ENCODE data around the gene LHX3.
A peak's percentile ranks its signal among the peaks of the same experiment; 100 is the strongest.

LHX3 gene

DNA sequence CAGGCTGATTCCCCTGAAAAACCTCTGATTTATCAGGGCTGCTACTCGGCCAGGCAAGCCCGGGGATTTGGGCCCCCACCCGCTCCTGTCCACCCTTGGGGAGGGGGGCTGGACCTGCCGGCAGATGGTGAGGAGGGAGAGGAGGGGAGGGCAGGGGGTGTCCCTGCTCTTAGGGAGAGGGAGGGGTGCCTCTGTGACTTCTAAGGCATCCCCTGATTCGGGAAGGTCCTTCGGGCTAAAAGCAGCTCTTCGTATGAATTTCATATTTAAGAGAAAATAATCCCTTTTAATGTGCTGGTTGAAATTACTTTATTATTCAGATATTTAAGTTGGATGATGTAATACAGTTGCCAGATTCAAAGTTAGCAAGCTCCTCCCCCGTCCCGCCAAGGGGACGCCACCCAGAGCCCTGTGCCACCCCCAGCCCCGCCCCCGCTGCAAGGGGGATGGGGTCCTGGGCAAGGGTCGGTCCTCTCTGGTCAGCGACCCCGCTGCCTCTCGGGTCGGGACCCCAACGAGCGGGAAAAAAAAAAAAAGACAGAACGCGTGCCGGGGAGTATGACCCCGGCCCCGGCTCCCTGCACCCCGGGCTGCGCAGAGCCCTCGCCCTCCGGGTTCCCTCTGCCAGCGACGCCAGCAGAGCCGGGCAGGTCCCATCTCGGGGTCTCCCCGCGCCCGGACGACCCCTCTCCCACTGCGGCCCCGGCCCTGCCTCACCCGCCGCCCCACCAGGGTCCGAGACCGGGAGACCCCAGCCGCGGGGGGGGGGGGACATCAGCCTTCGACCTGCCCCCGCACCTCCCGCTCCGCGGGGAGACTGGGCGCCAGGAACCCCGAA, 12.4 kb downstream of the LHX3 start:
- DNase-seq (ENCODE audit: low spot score) = no peak

DNA sequence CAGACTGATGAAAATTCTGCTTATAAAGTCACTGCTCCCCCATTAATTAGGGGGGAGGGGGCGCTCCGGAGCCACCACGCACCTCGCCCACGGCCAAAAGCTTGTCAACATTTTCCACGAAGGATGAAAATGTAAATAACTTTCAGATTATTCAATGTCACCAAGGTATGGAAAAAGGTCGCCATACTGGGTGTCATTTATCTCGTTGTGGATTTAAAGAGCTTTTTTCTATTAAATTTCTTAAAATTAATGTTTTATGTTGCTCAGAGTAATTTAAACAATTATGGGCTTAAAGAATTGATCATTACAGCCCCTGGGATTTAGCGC, 13.0 kb downstream of the LHX3 start:
- no peak for DNase-seq (ENCODE audit: low spot score)

DNA sequence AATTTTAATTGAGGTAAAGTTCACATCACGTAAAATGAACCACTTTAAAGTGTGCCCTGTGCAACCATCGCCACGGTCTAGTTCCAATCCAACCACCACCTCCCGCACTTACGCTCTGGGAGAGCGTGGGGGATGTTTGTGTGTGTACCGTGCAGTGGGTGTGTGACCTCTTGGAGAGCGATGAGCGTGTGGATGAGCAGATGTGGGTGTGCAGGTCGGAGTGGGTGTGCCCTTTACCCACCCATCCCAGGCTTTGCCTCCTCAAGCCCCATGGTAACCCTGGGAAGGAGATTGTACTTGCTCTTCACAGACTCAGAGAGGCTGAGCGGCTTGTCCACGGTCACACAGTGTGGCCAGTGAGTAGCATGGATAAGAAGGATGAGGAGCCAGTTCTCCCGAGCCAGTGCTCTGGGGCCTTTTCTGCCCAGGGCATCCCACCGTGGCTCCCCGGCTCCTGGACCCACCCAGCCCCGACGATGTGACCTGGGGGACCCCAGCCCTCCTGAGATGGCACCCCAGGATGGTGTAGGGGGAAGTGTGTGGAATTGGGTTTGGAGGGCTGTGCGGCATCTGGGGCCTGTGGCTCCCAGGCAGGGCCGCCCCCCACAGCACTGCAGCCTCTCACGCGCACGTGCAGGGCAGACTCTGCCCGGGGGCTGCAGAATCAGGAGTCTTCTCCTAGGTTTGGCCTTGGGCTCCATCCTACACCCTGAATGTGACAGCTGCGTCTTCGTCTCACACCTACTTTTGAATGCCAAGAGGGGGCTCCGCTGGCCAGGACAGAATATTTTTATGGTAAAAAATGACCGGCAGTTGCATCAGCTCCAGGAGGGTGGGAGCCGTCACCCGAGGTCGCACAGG, 13.6 kb downstream of the LHX3 start:
- DNase-seq (ENCODE audit: low spot score) = peak; percentile 17

DNA sequence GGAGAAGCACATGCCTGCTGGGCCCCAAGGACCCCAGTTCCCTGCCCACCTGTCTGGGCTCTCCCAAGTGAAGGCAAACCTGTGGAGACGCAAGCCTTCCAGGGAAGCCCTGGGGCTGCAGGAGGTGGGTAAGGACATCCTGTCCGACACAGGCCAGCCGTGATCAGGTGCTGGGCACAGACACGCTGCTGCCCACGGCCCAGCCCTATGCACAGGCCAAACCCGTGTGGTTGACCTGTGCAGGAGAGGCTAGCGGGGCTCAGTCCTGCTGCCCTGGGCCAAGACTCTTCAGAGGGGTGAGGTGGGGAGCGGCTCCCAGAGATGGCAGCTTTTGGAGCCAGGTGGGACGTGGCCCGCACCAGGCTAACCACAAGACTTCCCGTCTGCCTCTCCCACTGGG, 14.3 kb downstream of the LHX3 start:
- no peak for DNase-seq (ENCODE audit: low spot score)

DNA sequence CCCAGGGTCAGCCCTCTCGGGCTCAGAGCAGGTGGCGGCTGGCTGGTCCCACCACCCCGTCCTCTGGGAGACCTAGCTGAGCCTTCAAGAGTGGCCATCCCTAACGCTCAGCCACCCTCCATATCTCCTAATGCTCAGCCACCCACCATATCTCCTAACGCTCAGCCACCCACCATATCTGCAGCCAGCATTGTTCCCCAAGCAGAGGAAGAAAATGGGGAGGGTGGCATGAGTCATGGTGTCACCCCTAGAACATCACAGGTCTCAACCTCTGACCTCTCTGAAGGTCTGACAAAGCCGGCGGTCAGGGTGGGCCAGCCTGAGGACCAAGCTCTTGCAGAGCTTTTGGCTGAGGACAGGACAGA, 14.7 kb downstream of the LHX3 start:
- no peak for DNase-seq (ENCODE audit: low spot score)

DNA sequence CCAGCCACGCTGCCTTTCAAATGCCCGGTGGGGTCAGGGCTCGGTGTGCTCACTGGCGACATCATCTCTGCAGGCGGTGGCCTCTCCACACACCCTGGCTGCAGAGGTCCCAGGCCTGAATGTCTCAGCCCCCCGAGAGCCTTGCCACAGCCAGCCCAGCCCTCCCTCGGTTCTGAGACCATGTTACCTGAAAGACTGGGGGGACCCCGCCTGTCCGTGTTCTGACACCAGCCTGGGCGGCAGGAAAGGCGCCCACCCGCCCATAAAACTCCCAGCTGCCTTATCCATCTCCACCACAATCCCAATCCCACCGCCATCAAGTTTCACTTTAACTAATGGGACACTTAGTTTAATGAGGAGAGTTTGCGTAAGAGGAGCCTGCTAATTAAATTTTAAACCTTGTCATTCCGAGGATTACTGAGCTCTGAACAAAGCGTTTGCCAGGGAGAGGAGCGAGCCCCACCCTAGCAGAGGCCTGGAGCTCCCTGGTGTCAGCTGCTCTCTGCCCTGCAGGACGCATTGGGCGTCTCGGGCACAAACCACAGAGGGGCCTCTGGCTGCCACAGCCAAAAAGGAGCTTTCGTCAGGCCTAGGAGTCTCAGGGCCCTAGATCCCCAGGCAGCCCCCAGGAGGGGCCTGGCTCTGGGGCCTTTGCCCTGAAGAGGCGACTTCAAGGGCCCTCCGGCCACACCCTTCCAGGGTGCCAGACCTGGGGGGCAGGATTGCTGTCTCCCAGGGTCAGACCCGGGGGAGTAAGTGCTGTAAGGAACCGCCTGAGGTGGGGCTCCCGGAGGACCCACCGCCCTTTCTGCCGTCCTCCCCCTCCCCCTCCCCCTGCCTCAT, 15.3 kb downstream of the LHX3 start:
- DNase-seq (ENCODE audit: low spot score) = peak; percentile 46

DNA sequence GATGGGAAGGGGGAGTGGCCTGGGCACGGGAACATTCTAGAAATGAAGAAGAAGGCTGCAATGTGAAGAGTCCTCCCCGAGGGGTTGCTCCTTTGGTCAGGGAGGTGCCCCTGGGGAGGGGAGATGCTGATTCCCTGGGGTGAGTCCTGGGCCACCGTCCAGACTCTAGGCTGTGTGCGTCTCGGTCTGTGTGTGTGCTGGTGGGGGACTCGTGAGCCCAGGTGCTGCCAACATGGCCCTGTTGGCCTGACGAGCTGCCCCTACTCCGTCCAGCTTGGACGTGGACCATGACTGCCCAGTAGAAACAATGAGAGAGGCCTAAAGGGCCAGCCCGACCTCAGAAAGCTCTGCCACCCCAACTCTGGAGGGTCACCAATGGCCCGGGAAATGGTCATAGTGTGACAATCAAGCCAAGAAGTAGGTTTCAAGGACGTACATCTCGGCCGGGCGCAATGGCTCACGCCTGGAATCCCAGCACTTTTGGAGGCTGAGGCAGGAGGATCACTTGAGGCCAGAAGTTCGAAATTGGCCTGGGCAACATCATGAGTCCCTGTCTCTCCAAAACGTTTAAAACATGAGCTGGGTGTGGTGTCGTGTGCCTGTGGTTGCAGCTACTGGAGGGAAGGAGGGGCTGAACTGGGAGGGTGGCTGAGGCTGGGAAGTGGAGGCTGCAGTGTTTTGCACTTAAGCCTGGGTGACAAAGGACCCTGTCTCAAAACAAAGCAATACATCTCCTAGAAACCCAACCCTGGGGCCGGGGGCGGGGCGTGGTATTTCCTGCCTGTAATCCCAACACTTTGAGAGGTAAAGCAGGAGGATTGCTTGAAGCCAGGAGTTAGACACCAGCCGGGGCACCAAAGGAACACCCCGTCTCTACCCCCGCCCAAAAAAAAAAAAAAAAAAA, 17.0 kb downstream of the LHX3 start:
- peak; percentile 53 for DNase-seq (ENCODE audit: low spot score)

DNA sequence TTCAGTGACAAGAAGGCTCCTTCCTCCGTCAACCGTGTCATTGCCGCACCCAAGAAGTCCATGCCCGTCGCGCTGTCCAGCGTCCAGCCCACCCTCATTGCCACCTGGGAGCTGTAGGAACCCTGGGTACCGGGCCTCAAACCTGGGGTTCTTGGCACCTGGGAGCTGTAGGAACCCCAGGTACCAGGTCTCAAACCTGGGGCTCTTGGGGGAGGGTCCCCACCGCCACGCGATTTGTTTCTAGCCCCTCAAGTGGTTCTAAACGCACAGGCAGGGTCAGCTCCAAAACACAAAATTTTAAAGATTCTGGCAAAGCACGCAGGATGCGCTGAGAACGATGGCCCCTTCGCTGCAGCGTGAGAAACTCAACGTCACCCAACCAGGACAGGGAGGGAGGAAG, 17.7 kb downstream of the LHX3 start:
- no peak for DNase-seq (ENCODE audit: low spot score)

DNA sequence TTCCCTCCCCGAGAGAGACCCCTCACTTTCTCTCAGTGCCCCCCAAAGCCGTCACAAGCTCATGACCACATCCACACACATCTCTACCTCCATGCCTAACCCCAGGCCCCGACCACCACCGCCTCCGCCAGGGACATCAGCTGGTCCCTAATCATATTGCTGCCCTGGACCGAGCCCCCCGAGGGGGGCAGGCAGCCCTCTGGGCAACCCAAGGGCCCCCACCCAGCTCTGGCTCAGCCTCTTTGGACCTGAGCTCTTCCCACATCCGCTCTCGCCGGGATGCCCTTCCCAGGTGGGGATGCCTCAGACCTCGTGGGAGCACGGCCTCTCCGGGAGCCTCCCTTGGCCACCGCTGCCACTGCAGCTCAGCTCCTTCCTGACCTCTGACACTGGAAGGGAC, 18.5 kb downstream of the LHX3 start:
- DNase-seq (ENCODE audit: low spot score) = no peak

DNA sequence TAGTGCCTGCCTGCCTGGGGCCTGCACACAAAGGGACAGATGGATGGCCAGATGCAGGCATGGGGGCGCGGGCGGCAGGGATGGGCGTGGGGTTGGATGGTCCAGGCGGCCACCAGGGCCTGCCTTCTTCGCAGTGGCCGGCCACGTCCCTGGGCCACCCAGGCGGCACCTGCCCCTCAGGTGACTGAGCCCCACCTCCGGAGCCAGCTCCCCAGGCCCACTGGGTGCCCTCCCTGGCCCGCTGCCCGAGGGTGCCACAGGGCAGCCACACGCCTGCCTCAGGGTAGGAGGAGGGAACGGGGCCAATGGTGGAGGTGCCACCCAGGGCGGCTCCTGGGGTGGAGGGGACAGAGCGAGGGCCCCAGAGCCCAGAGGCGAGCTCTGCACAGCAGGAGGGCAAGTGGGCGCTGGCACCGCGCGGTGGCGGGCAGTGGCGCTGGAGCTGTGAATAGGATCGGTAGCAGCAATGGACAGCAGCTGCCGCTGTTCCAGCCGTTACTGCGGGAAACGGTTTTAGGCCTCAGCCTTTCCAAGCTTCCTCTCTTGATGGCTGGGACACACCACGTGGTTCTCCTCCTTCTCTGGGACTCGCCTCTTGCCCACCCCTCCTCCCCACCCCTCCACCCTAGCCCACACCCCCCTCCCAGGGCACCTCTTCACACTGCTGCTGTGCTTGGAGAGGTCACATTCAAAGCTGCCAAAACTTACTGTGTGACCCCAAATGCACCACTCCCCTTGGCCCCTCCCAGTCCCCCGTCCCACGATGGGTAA, 19.1 kb downstream of the LHX3 start:
- no peak for DNase-seq (ENCODE audit: low spot score)

DNA sequence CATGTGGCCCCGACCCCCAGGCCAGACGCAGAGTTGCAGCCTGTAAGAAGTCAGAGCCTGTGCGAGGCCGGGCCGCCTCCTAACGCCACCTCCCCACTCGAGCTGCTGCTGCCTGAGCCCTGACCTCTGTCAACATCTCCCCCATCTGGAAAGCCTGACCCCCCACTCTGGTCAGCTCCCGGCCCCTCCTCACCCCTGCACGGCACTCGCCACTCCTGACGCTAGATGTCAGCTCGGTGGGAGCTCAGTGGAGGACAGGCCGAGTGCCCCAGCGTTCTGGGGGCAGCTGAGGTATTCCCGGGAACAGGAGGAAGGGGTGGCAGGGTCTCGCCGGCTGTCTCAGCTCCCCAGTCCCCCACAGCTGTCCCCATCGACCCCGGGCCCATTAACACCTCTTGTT, 19.9 kb downstream of the LHX3 start:
- DNase-seq (ENCODE audit: low spot score) = no peak

DNA sequence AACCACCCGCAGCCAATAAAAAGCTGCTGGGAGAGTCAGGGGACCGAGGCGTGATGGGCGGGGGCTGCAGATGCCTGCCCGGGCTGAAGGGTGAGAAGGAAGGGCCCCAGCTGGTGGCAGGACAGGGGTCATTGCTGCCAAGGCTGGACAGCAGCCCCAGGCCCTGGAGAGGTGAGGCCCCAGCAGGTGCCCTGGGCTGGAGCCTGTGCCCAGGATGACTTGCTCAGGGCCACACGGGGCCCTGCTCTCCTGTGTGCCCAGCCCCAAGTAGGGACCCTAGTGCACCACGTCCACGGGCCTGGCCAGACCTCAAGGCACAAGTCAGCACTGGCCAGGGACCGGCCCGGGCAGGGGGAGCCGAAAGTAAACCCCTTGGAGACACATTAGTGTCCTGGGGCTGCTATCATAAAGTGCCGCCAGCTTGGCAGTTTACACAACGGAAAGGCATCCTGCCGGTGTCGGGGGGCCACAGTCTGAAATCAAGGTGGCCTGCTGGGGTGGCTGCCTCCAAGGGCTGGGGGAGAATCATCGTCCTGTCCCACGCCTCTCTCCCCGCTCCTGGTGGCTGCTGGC, 22.0 kb downstream of the LHX3 start:
- no peak for DNase-seq (ENCODE audit: low spot score)

DNA sequence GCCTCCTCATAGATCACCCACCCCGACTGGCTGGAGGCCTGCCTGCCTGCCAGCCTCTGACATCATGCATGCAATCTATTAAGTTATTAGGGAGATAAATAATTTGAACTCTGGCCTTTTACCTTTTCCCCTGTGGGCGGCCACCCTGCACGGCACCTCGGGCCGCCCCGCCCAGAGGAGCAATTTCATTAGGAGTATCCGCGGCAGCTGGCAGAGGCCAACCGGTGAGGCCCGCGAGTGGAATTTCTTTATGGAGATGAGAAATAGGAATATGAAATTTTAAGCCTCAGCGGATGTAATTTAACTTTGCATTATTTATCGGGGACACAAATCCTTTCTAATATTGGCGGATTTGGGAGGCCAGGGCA, 22.5 kb downstream of the LHX3 start:
- no peak for DNase-seq (ENCODE audit: low spot score)

DNA sequence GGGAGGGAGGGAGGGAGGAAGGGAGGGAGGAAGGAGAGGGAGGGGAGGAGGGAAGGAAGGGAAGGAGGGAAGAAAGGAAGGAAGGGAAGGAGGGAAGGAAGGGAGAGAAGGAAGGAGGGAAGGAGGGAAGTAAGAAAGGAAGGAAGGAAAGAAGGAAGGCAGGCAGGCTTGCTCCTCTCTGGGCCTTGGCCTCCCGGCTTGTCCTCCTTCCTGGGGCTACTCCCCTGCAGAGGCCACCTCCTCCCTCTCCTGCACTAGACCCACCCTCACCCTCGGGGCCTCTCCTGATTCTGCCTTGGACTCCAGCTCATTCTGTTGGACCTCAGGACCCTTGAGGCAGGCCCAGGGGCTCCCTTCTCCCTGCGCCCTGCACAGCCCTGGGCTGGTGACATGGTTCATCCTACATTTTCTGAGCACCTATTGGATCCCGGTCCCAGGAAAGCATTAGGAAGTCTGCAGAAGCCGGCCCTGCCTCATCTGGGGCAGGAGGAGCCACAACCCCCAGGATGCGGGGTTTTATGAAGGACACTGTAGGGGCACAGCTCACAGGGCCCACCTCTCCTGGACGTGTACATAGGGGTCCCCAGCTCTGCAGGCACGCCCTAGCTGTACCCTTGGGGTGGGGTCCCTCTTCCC, 23.0 kb downstream of the LHX3 start:
- DNase-seq (ENCODE audit: low spot score) = no peak

DNA sequence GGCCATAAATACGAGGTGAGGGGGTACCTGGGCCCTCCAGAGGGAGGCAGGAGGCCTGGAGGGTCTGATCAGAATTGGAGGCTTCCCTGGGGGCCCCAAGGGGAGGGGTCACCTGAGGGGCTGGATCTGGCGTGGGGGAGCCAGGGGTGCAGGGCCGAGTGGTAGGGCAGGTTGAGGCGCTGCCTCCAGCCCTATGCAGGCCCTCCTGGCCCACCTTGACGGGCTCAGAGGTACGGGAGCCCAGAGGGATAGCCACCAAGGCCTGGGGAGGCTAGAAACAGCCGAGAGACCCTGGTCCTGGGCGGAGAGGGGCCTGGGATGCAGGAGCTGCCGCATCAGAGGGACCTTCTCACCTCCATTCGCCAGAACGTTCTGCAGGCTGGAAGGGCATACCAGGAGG, 24.3 kb downstream of the LHX3 start:
- no peak for DNase-seq (ENCODE audit: low spot score)

DNA sequence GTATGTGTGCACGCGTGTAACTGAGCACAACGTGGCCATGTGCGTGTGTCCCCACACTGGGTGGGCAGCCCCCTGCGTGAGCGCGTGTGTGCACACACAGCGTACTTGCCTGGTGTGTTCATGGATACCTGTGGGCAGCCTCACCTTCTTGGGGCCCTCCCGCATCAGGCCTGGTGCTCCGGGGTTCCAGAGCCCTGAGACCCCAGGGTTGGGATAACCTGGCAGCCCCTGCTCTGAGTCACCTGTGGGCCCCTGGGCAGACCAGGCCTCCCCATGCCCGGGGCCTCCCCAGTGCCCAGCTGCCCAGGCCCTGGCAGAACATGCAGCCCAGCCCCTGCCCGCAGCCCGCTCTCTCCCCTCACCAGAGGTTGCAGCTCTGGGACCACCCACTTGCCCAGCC, 25.2 kb downstream of the LHX3 start:
- DNase-seq (ENCODE audit: low spot score) = no peak

DNA sequence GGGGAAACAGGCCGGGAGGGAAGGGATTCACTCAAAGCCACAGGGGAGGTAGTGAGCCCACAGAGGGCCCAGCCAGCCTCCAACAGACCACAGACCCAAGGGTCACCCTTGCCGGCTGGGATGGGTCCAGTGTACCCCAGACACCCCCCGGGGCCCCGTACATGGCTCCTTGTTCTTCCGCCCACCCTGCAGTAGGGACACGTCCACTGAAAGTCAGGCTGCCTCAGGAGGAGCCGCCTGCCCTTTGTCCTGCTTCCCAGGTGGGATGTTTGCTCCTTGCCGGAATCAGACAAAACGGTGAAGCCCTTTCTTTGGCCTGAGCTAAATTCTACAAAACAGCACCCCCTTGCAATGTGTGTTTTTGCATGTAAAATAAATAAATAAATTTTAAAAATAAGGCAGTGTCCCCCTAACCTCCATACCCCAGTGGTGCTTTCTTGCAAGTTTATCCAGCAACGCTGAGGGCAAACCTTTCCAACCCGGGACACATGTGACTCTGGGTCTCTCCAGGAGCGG, 25.8 kb downstream of the LHX3 start:
- DNase-seq (ENCODE audit: low spot score) = no peak

DNA sequence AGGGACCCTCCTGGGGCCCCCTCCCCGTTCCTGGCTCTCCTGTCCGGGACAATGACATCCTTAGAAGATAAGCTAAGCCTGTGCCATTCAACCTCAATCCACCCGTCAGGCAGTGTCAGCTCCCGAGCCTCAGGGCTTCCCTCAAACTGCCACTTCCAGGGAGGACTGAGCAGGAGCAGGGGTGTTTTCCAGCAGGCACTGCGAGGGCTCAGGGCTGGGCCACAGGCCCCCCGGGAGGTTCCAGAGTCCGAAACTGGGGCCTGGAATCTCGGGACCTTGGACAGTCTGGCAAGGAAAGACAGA, 26.2 kb downstream of the LHX3 start:
- no peak for DNase-seq (ENCODE audit: low spot score)

DNA sequence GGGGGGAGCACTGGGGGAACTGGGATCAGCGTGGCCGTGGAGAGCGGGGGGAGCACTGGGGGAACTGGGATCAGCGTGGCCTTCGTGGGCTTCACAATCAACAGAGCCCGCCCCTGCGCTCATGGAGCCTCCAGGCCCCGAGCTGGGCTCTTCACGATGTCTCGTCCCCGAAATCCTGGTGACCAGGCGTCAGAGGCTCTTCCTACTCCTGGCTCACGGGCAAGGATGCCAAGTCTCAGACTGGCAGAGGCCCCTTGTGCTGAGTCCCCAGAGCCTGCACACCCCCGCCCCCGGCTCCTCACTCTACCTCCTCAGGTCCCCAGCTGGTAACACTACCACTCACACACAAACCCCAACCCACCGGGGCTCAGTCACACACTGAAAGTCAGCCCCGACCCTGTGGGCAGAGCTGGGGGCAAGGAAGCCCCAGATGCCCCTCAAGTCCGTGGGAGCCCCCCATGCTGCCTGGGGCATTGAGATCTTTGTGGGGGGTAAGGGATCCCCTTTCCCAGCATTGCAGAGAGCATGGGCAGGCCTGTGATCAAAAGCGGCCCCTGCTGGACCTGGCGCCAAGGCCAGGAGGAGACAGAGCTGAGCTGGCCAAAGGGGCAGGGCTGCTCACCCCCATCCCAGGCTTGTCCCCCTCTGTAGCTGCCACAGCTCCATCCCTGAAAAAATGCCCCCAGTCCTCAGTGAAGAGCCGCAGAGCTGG, 26.7 kb downstream of the LHX3 start:
- DNase-seq (ENCODE audit: low spot score) = no peak

Measured in SW480 (cell line).